ENCODE results near the gene PAEP.

PAEP gene

DNA sequence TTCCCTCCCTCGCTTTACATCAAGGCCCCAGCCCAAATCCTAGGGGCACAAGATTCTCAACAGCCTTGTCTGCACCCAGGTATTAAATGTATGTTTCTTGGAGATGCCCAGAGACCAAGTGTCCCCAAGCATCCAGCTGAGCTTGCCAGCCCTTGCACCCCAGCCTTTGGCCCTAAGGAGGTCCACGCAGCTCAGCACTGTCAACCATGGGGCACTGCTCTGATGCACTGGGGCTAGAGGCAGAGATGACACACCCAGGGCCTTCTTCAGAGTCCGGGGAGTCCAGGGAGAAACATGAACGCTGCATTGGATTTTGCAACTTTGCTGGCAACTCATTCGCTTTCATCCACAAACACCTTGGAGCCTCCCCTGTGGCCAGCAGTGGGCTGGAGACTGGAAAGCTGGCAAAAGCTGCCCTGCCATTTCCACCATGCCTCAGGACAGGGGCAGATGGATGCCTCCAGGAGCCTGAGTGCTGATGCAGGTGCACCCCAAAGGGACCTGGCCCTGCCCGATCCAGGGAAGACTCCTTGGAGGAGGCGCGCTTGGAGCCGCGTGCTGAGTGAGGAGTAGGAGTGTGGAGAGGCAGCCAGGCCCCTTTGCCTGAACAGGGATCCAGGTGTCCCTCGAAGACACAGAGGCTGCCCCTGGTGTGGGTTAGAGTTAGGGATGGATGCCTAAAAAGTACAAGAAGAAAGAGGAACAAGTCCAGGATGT lies 19.3 kb downstream of the PAEP start:
- no peak for DNase-seq

DNA sequence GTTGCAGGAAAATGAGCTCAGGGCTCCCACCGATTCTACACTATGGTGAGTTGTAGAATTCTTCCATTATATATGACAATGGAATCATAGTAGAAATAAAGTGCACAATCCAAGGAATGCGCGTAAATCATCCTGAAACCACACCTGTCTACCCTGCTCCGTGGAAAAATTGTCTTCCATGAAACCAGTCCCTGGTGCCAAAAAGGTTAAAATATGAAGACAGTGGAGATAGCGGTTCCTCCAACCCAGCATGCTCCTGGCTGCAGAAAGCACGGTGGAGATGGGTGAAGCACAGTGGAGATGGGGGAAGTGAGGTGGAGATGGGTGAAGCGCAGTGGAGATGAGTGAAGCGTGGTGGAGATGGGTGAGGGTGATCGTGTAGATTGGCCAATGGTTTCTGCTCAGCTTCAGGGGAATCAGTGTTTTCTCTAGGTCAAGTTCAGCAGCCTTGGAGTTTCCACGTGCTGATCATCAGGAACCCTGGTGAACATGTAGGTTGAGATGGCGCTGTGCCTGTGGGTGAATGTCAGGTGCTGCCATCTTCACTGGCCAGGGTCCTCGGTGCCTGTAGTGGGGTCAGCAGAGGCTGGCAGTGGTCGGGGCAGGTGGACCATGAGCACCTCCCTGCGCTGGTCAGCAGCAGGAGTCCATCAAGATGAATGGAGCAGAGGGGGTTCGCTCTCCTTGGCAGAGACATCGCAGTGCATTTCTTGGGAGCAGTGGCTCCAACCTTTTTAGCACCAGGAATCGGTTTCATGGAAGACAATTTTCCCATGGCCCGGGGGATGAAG lies 20.3 kb downstream of the PAEP start:
- no peak for DNase-seq

DNA sequence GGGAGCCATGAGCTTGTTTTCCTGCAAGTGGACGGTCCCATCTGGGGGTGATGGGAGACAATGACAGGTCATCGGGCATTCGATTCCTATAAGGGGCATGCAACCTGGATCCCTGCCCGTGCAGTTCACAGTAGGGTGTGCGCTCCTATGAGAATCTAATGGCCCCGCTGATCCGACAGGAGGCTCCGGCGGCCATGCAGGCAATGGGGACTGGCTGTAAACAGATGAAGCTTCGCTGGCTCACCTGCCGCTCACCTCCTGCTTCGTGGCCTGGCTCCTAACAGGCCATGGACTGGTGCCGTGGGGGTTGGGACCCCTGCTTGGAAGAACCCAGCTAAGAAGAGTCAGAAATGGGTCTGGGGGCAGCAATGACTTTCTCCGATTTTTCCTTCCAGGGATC lies 21.0 kb downstream of the PAEP start:
- DNase-seq = no peak

- DNase-seq = no peak
Measured at GRCh38 chr9:135582966-135583687, 21.6 kb downstream of the PAEP start.

- no peak for DNase-seq
Measured at GRCh38 chr9:135583688-135584011, 22.1 kb downstream of the PAEP start.

DNA sequence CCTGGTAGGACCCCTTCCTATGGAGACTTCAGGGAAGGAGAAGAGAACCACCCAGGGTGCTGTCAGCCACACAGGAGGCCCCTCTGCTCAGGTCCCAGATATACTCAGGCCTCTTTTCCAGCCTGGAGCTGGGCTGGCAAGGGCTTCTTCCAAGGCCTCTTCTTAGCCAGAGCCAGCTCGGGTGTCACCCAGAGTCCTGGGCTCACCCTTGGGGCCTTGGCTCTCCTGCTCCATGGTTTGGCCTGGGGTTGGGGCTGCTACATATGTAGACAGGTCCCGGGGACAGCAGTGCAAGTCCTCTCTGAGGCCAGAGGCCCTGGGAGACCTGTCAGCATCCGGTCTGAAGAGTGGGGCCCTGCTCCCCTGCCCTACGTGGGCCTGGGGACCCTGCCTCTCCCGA lies 22.8 kb downstream of the PAEP start:
- no peak for DNase-seq

- no peak for DNase-seq
Measured at GRCh38 chr9:135584934-135585333, 23.4 kb downstream of the PAEP start.

DNA sequence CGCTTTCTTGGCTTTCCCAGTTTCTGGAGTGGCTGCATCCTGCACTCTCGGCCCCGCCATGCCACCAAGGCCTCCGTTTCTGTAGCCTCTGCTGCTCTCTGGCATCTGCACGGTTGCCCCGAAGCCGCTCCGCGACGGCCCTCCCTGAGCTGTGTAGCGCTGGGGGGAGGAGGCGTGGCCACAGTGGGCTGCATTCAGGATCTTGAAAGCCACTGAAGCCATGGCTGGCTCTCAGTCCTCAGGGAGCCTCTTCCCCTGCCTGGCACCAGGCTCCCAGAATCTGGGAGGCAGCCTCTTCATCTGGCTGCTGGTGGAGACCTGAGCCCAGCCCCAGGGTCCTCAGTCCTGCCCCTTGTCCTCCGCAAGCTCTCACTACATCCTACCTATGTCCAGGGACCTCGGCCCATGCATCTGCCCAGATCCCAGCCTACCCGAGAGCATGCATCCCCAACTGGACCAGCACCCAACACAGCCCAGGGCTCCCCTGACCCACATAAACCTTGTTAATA lies 25.1 kb downstream of the PAEP start:
- no peak for DNase-seq

DNA sequence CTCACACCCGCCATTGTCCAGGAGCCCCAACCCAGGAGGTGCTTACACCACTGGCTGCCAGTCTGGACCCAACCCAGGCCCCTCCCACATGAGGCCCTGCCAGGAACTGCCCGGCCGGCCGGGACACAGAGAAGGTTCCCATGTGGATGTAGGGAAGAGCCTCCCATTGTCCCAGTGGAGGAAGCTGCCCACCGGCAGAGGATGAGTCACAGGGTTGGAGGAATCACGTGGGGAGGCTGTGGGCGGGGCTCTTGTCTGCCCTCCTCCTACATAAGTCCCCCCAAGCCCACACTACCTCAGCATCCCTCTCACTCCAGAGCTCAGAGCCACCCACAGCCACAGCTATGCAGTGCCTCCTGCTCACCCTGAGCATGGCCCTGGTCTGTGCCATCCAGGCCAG lies 26.1 kb downstream of the PAEP start:
- no peak for DNase-seq

GRCh38 chr9:135588371-135588770 lies 26.8 kb downstream of the PAEP start:
- no peak for DNase-seq

DNA sequence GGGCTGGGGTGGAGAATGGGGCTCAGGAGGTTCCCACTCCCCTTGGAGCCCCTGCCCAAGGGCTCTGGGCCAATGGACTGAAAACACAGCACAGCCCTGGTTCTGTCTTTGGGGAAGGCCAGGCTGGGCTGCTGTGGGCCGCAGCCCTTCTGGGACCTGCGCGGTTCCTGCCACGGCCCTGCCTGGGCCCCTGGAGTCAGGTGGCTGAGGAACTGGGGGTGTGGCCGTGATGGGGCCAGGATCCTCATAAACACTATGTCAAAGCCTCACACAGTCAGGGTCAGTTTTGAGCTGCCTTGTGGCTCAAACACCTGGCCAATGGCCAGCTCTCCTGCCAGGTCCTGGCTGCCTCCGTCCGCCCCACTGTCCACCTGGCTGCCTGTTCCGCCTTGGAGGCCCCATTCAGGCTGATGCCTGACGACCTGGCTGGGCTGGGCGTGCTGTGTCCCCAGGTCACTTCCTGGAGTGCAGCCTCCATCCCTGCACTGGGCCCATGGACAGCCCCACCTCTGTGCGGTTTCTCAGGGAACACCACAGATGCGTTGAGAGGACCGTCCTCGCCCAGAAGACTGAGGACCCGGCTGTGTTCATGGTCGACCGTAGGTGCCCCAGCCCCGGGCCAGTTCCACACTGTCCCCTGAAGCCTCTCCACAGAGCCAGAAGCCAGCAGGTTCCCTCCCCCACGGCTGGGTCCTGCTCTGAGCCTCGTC lies 27.5 kb downstream of the PAEP start:
- DNase-seq = no peak

DNA sequence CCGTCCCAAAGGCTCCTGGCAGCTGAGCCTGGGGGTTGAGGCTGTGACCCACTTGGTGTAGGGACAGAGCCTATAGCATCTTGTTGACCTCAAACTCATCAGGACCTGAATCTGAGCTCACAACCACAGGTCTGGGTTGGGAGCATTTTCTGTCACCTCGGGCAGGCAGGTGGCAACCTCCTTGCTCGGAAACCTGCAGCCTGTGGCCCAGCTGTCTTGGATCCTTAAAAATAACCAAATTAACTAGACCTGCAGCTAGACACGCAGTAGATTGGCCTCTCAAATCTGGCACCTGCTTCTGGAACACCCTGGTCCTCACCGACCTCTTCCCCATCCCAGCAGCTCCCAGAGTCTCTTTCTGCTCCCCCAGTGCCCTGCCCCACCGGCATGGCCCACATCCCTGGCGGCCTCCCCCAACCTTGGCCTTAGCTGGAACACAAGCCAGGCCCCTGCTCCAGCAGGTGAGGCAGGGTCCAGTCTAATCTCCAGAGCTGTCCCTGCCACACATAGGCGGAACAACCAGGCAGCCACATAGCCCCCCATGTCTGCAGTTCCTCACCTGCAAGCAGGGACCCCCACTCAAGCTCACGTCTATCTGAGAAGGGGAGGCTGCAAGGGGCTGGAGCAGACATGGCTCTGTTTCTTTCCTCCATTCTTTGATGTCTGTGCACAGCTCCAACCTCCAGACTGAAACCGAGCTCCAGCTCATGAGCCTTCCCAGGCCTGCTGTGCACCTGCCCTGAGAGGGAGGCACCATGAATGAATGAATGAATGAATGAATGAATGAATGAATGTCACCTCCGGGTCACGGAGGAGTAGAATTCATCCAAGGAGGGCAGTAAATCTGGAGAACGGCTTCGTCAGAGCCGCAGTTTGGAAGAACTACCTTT lies 28.3 kb downstream of the PAEP start:
- DNase-seq = no peak

- DNase-seq = no peak
Measured at GRCh38 chr9:135590486-135591079, 29.0 kb downstream of the PAEP start.

DNA sequence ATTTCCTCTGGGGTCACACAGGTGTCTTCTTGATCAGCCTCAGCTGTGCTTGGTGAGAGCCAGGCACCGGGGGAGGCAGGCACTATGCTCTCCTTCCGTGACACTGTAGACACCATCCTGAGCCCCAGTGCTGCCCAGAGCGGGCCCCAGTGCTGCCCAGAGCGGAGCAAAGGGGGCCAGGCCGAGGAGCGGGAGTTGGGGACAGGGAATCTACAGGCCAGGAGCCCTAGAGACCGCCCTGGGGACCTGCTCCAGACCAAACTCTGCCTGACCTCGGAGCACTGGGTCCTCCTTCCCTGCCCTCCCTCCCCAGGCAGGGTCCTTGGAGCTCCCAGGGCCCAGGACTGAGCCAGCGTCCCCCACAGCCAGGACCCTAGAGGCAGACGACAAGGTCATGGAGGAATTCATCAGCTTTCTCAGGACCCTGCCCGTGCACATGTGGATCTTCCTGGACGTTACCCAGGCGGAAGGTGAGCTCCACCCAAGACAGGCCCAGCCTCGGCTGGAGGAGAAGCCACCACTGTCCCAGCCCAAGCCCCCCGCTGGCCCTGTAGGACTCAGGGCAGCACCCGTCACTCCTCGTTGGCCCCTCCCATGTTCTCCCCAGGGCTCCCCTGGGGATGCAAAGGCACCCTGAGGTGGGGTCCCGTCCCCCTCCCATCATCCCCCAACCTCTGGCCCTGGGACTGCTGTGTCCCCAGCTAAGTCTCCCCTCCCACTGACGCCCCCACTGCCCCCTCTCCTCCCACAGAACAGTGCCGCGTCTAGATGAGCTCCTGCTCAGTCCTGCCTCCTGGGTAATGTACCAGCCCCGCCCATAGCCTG lies 30.2 kb downstream of the PAEP start:
- no peak for DNase-seq

GRCh38 chr9:135592331-135592590 lies 30.7 kb downstream of the PAEP start:
- DNase-seq = no peak

DNA sequence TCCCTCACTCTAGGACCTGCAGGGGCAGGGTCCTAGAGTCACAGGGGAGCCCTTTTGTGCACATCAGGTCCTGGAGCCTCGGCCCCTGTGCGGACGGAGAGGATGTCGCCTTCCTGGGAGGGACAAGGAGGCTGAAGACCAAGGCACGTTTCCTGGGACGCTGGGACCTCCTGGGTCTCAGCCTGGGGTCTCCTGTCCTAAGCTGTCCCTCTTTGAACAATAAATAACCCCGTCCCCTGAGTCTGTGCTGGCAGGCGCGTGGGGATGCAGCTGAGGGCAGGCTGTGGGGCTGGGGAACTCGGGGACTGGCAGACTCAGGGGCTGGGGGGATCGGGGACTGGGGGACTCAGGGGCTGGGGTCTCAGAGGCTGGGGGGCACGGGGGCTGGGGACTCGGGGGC lies 31.1 kb downstream of the PAEP start:
- DNase-seq = no peak

DNA sequence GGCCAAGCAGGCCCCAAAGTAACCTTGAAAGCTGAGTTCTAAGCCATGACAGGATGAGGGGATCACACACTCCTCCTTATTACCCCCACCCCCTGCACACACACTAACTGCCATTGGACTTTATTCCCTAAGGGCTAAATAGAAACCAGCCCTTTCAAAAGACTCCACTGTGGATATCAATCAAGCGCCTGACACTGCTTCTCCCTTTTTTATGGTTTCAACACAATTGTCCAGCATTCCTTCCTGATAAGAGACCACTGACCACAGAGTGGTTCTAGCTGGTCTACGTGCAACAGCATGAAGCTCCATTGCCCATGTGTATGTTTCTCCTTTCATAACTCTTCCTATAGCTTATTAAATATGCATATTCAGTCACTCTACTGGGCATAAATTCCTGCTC lies 34.7 kb downstream of the PAEP start:
- no peak for DNase-seq

GRCh38 chr9:135600296-135600817 lies 38.8 kb downstream of the PAEP start:
- no peak for DNase-seq

GRCh38 chr9:135601988-135602387 lies 40.4 kb downstream of the PAEP start:
- no peak for DNase-seq

GRCh38 chr9:135602789-135603481 lies 41.4 kb downstream of the PAEP start:
- DNase-seq = peak; percentile 28

Data from activated CD4-positive, alpha-beta T cell treated with anti-CD3 and anti-CD28 coated beads for 1 hour (primary cell).